Measurements from ENCODE around the gene MARS1.

MARS1 gene

GRCh38 chr12:57458665-57459054, 29.2 kb upstream of the MARS1 start:
- no peak for DNase-seq (ENCODE audit: low spot score)

DNA sequence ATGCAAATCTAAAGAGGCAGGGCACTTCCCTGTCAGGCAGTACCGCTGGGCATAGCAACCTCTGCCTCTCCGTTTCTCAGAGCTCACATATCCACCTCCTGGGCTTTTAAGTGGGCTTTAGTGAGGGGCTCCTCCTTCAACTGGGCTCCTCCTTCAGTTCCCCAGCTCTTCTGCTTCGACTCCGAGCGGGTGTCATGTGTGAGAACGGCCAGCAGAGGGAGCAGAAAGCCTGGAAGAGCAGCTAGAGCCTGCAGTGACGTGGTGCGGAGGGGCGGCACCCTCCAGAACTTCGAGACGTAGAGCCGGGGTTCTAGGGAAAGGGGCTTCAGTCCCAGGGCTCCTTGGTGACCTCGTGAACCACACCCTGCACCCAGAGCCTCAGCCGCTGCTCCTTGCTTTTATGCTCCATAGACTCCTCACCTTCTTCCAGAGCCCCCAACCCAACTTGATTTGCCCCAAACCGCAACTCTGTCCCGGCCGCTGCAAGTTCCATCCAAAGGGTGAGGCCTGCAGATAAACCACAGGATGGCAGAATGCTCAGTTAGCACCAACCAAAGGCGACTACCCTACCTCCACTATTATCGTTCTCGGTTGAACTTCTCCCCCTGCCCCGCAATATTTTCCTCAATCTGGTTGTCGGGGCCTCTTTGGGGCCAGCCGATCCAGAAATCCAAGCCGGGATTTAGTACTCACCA, 28.7 kb upstream of the MARS1 start:
- DNase-seq (ENCODE audit: low spot score) = peak; percentile 96

DNA sequence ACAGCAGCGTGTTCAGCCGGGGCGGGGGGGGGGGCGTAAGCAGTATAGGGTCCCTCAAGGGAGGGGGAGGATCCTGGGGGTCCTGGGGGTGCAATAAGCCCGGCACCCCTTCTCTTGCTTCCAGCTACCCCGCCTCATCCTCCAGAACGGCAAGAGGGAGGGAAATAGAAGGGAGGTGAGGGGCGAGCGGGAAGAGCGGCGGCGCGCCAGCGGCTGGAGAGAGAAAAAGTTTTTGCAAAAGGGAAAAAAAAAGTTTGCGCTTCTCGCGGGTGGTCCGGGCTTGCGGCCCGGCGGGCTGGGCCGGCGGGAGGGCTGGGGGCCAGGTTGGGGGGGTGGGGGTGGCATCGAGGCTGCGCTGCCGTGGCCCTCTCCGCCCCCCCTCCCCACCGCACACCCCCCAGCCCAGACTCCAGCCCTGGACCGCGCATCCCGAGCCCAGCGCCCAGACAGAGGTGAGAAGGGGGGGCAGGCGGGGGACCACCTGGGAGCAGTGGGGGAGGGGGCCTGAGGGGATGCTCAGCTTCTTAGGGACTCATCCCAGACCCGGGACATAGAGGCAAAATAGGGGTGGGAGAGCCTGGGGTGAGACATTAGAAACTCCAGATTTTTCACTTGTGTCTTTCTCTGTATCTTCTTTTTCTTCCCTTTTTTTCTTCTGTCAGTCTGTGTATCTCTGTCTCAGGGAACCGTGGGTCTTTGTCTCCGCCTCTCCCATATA, 28.0 kb upstream of the MARS1 start, which contains the start of gene GLI1:
TSS of gene GLI1 (plus strand) at position 36 of the 718 bp plus-strand sequence. CDS start 3,907 bp downstream, outside the sequence.
- DNase-seq (ENCODE audit: low spot score) = peak; percentile 90

- DNase-seq (ENCODE audit: low spot score) = no peak
Measured at GRCh38 chr12:57460468-57460784, 27.4 kb upstream of the MARS1 start.

GRCh38 chr12:57460841-57461275, 27.0 kb upstream of the MARS1 start:
- no peak for DNase-seq (ENCODE audit: low spot score)

- DNase-seq (ENCODE audit: low spot score) = peak; percentile 90
Measured at GRCh38 chr12:57461276-57461916, 26.5 kb upstream of the MARS1 start.

DNA sequence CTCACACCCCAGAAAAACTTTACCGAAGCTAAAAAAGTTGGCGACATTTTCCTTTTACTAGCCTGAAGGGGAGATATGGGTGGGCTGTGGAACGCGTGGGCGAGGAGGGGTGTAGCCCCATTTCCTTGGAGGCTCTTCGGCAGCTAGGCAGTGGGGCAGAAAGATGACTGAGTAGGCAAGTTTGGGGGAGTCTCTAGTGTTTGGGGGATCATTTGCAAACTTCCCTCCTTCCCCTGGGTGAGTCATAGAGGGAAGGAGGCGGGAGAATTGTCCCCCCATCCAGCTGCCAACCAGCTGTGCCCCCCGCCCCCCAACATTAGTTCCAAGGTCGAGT, 26.0 kb upstream of the MARS1 start:
- DNase-seq (ENCODE audit: low spot score) = peak; percentile 78

GRCh38 chr12:57462251-57462911, 25.5 kb upstream of the MARS1 start:
- DNase-seq (ENCODE audit: low spot score) = peak; percentile 88

GRCh38 chr12:57462912-57463253, 25.0 kb upstream of the MARS1 start:
- DNase-seq (ENCODE audit: low spot score) = no peak

- no peak for DNase-seq (ENCODE audit: low spot score)
Measured at GRCh38 chr12:57464569-57464968, 23.3 kb upstream of the MARS1 start.

DNA sequence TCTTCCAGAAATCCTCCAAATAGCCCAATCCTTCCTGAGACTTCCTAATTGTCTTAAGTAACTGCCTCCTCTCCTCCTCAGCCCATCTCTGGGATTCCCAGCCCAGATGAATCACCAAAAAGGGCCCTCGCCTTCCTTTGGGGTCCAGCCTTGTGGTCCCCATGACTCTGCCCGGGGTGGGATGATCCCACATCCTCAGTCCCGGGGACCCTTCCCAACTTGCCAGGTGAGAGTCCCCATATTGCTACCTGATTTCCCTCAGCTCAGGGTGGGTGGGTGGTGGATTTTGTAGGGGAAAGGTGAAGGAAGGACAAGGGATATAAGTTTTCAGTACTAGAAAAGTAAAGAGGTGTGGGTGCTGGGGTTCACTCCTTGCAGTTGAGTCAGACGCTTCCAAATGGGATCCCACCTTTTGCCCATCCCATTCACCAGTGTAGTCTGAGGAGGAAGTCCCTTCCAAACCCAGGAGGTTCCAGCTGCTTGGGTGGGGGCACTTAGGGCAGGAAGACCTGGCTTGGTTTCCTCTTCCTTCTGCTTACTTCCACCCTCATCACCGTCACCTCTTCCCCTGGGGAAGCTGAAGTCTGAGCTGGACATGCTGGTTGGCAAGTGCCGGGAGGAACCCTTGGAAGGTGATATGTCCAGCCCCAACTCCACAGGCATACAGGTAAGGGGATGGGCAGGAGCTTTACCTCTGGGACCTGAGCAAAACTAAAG, 22.7 kb upstream of the MARS1 start:
- DNase-seq (ENCODE audit: low spot score) = no peak

- DNase-seq (ENCODE audit: low spot score) = no peak
Measured at GRCh38 chr12:57465747-57466505, 21.9 kb upstream of the MARS1 start.

DNA sequence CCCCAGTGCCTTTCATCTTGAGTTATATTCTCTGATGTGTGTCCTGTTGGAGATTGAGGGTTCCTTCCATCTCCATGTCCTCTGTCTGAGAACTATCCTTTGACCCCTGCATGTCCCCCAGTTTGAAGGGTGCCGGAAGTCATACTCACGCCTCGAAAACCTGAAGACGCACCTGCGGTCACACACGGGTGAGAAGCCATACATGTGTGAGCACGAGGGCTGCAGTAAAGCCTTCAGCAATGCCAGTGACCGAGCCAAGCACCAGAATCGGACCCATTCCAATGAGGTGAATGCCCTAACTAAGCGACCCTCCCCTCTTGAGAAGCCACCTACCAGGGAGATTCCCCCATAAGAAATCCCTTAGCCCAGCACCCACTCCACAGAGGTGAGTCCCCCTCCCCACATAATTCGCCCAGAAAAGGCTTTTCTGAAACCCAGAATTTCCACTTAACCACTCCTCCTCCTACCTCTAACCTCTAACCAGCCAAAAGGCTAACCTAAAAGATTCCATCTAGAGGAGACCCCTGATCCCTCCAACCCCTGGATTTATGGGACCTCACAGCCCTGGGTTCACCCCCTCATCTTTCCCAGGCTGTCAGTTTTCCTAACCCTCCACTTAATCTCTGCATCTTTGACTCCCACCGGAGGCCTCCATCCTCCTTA, 20.5 kb upstream of the MARS1 start:
- DNase-seq (ENCODE audit: low spot score) = no peak

- no peak for DNase-seq (ENCODE audit: low spot score)
Measured at GRCh38 chr12:57467915-57468314, 20.0 kb upstream of the MARS1 start.

- no peak for DNase-seq (ENCODE audit: low spot score)
Measured at GRCh38 chr12:57469296-57470164, 18.3 kb upstream of the MARS1 start.

GRCh38 chr12:57470286-57470969, 17.4 kb upstream of the MARS1 start:
- DNase-seq (ENCODE audit: low spot score) = no peak

DNA sequence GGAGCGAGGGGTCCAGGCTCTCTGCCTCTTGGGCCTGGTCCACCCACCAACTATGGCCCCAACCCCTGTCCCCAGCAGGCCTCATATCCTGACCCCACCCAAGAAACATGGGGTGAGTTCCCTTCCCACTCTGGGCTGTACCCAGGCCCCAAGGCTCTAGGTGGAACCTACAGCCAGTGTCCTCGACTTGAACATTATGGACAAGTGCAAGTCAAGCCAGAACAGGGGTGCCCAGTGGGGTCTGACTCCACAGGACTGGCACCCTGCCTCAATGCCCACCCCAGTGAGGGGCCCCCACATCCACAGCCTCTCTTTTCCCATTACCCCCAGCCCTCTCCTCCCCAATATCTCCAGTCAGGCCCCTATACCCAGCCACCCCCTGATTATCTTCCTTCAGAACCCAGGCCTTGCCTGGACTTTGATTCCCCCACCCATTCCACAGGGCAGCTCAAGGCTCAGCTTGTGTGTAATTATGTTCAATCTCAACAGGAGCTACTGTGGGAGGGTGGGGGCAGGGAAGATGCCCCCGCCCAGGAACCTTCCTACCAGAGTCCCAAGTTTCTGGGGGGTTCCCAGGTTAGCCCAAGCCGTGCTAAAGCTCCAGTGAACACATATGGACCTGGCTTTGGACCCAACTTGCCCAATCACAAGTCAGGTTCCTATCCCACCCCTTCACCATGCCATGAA, 16.8 kb upstream of the MARS1 start:
- DNase-seq (ENCODE audit: low spot score) = no peak

DNA sequence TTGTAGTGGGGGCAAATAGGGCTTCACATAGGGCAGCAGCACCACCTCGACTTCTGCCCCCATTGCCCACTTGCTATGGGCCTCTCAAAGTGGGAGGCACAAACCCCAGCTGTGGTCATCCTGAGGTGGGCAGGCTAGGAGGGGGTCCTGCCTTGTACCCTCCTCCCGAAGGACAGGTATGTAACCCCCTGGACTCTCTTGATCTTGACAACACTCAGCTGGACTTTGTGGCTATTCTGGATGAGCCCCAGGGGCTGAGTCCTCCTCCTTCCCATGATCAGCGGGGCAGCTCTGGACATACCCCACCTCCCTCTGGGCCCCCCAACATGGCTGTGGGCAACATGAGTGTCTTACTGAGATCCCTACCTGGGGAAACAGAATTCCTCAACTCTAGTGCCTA, 16.2 kb upstream of the MARS1 start:
- no peak for DNase-seq (ENCODE audit: low spot score)

DNA sequence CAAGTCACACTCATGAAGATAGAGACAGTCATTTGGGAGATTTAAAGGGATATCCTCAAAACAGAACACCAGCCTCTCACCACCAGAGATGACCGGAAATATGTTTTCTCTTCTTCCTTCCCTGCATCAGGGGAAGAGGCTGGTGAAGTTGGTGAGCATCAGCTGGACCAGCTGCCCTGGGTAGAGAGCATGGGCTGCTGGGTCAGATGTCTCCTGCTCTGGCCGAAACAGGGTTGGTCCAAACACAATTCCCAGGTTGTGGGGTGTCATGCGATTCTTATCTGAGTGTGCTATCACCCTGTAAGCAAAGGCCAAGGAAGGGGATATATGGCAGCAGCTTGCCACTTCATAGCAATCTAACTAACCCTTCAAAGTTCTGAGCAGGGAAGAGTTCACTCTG, 15.5 kb upstream of the MARS1 start:
- no peak for DNase-seq (ENCODE audit: low spot score)
